Stimulated activated CD8-positive, alpha-beta memory T cell treated with anti-CD3 and anti-CD28 coated beads, Interleukin-4, amount 100 ng/mL, for 1 hour (primary cell): ENCODE measurements around the gene FAM114A1.
A peak's percentile ranks its signal among the peaks of the same experiment; 100 is the strongest.

Source experiments
- DNase-seq, 2 donors: peaks; one replicate each; pipeline ENCODE4 v3.0.0-alpha.2; 2020; ENCODE audit warnings: low read depth in 2 of 2, low spot score in 1 of 2

Gene FAM114A1

DNA sequence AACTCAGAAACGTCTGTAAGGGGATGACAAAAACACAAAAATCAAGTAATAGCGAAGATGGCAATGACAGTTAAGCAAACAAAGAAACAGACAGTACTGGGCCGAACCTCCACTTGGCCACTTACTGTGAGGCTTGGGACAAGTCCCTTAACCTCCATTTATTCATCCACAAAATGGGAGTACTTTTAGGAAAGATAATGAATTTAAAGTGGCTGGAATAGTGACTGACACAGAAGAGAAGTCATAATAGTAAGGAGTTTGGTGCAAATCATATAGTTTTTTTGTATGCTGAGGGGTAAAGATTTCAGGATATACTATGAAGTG is 9.5 kb upstream of the FAM114A1 start:
- DNase-seq, result no peak

DNA sequence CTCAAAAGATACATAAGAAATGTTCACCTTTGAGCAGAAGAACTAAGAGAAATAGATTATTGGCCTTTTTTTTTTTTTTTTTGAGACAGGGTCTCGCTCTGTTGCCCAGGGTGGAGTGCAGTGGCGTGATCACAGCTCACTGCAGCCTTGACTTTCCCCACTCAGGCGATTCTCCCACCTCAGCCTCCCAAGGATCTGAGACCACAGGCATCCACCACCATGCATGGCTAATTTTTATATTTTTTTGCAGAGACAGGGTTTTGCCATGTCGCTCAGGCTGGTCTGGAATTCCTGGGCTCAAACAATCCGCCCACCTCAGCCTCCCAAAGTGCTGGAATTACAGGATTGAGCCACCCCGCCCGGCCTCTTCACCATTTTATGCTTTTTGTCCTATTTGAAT is 8.1 kb upstream of the FAM114A1 start:
- no peak for DNase-seq

DNA sequence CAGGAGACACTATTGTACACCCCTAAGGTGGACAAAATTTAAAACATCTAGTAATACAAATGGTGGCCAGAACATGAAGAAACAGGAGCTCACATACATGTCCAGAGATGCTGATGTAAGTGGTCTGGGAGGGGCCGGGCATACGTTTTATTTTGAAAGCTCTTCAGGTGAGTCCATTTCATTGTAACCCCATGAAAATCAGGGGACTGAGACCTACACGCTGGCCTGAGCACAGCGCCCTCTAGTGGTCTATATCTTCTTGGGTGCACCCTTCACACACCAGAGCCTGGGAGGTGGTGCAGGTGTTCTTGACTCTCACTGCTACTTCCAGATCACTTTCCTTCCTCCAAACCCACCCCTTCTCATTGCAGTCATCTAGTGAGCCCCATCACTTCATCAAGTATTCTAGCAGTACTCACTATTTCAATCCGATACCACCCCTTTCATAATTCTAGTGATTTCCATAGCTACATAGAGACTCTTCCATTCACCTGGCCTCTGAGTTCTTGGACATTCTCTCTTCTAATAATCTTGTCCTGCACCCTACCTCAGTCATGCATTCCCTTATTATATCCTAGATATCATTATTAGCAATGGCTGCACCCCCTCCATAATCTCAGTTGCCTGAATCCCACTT is 6.7 kb upstream of the FAM114A1 start:
- DNase-seq, result peak in 1 of 2 donors; percentile 29

DNA sequence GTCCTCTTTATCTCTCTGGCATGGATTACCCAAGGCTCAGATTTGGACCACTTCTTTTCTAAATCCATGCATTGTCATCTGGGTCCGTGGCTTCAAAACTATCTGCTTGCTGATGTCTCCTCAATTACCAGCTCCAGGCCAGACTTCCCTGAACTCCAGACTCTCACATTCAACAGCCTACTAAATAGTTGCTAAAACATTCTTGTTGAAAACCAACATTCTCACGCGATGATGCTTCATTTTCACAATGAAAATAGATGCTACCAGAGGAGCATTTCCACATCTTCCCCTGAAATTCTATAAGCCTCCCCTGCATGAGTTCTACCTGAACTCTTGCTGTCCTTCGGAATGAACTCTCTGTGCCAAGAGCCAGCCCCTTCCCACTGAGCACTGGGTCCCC is 5.8 kb upstream of the FAM114A1 start:
- no peak for DNase-seq

DNA sequence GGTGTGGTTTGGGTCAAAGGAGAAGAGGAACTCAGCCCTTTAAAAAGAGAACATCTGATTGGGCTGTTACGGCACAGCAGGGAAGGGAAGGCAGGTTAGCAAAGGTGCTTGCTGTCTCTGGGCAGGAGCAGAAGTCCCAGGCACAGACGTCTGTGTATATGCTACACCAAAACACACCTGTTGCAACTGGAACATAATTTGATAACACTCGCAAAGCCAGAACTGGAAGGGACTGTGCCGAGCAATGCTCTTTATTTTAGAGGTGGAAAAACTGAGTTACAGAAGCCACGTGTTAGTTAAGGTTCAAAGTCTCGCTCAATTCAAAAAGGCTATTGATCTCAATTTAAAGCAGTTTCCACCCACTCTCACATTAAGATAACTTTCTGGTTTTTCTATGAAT is 2.2 kb upstream of the FAM114A1 start:
- no peak for DNase-seq

- no peak for DNase-seq
Measured at GRCh38 chr4:38866973-38867477, 581 bp upstream of the FAM114A1 start.

GRCh38 chr4:38868059-38868960 is 704 bp downstream of the FAM114A1 start:
- DNase-seq, result no peak

- no peak for DNase-seq
Measured at GRCh38 chr4:38869511-38869910, 1.9 kb downstream of the FAM114A1 start.

GRCh38 chr4:38870098-38870808 is 2.6 kb downstream of the FAM114A1 start:
- DNase-seq, result no peak

DNA sequence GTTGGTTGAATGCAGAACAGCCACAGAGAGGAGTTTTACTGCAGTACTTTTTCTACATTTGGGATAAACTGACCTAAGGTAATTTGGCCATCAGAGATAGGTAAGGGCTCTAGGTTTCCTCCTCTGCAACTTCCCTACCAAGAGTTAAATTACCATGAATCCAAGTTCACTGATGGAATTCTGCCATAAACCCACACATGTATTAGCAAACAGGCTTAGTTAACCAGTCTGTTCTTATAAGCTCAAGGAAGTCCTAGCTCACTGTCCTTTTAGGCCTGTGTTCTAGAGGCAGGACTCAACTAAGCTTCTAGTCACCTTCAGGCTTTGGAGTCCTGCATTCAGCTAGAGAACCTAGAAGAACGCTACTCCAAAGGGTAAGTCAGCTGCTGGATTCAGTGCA is 4.0 kb downstream of the FAM114A1 start:
- DNase-seq, result no peak

GRCh38 chr4:38872620-38873019 is 5.0 kb downstream of the FAM114A1 start:
- DNase-seq, result no peak

DNA sequence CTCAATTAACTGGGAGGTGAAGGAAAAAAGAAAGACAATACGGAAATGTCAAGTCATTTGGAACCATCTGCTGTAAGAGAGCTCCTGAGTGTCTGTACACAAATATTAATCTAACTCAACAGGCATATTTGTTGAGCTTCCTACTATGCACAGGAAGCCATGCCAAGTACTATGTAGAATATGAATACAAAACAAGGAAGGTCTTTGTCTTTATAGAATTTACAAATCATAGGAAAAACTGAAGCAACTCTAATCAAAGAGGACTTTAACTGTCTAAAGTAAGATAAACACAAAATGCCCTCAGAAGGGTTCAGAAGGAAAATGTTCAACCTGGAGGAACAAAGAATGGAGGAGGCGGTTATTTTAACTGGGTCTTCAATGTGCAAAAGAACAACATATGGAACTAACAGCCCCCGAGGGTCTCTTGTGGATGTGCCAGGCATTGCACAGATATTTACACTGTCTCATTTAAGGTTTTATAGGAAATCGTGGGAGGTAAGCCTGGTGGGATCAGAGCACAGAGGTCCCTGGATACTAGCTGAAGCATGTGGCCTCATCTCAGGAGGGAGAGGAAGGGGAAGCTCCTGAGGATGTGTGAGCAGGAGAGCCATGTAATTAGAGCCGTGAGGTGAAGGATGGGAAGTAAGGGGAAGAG is 5.8 kb downstream of the FAM114A1 start:
- no peak for DNase-seq

- DNase-seq, result no peak
Measured at GRCh38 chr4:38876636-38877035, 9.0 kb downstream of the FAM114A1 start.

DNA sequence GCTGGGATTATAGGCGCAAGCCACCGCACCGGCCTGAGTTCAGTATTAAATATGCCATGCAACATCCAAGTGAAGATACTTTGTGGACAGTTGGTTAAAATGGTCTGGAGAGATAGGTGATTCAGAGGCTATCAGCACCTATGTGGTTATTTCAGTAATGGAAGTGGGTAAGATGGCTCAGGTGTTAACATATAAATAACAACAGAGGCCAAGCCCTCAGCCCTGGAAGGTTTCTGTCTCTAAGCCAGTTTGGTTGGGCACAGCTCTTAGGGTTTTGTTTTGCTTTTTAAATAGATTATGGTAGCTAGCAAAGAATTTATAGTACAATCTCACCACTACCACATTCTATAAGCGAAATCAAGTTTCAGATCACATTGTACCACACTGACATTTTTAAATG is 16.6 kb downstream of the FAM114A1 start:
- DNase-seq, result no peak

- DNase-seq, result no peak
Measured at GRCh38 chr4:38889143-38889542, 21.5 kb downstream of the FAM114A1 start.

DNA sequence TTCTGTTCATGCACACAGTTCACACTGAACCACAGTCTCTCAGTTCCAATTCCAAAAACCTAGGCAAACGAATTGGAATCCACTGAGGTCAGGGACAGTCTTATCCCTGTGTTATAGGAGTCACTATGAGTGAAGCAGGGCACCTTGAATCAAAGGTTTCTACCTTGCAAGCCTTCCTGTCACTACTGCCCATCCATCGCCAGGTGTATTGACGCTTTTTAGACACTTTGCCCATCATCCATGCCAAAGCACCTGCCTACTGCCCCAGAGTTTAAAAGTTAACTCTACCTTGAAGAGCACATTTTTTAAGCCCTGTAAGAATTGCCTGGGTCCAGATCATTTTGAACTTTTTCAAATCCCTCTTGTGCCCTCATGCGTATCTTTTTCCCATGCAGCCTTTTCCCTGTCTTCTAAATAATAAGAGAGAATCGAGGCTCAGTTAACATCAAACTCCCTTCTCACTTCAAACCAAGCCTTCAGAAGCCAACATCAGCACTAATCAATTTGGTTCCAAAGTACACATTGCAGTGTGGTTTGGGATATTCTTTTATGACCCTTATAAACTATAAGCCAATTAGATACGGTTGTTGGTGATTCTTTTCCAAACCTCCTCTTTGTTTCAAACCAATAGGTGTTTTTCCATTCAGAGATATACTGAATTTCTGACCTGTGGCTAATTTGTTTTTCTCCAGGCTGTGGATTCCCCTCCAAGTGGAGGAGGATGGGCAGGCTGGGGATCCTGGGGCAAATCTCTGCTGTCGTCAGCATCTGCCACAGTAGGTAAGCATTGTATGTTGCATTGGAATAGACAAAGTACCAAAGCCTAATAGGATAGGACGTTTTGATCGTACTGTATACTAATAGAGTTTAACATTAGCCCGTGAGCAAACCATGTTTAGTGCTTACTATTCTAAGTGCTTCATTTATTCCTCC is 23.7 kb downstream of the FAM114A1 start:
- no peak for DNase-seq

DNA sequence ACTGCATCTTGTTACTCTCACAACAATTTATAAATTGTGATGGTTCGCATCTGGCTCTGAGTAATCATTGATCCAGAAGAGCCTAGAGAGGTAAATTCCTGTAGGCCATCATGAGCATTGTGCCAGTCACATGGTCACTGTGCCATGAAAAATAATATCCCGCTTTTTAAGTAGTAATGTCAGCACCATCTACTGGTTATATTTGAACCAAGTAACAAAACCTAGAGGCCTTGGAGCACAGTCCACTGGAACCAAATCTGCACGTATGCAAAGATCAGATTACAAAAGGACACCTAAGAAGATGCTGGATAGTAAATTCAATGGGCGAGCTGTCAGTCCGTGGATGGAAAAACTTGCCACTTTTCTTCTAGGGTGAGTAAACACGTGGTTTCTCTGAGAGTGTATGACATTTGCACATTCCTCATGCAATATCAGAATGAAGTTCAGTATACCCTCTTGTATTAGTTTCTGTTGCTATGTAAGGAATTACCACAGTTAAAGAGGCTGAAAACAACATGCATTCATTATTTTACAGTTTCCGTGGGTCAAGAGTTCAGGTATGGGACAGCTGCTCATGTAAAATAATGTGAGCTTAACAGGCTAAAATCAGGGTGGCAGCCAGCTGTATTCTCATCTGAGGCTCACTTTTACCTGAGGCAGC is 26.8 kb downstream of the FAM114A1 start:
- no peak for DNase-seq

GRCh38 chr4:38896940-38897339 is 29.3 kb downstream of the FAM114A1 start:
- DNase-seq, result no peak

DNA sequence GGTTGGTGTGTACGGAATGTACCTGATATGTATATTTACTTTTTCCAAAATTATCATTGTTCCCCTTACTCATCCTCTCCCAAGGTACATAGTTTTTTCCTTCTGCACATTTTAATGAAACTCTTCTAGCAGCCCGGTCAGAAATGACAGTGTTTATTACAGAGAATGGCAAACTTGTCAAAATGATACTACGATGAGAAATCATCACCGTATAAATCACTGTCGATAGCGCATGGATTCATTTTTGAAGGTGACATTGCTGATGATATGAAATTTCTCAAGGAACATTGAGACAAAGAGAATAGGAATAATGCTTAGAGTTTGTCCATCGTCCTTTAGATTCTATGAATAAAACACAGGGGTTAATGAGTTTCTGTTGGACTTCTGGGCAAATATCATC is 30.6 kb downstream of the FAM114A1 start:
- DNase-seq, result no peak

GRCh38 chr4:38902221-38902620 is 34.6 kb downstream of the FAM114A1 start:
- DNase-seq, result no peak
